ENCODE measurements around the gene ATG16L2. TPM values are rescaled to one million over a fixed set of nuclear protein-coding genes. Genes with fewer than 3 reads are reported as not detected.

Gene ATG16L2
- total RNA-seq, 1 experiment from 2014 or later, result 22.2 TPM

DNA sequence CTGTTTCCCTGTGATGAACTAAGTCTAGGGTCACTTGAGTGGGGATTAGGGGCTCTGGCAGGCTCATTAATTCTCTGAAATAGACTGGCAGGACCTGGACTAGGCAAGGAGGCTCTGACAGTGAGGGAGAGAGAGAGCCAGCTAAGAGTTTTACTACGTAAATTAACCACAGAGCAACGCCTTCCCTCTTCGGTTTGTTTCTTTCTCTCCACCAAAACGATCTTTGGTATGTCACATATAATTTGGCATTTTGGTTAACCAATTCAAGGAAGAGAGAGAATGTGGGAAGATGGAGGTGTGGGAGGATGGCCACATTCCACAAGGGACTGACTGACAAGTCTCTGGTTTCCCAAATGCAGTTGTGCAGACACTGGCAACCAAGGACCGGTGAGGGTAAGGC lies 27.9 kb downstream of the ATG16L2 start:
- H3K27ac Mint-ChIP-seq, result no peak overlapping the region
- no peaks in the 10 kb centered on the region for H3K9me3 Mint-ChIP-seq
- TF ChIP-seq ZBTB43 (CRISPR knock-in tag; IDR thresholded peaks at IDR 0.05) (no peak), FOXP1 (CRISPR knock-in tag; IDR thresholded peaks at IDR 0.05; ENCODE audit: borderline replicate concordance) (no peak), NR1H2 (CRISPR knock-in tag; IDR thresholded peaks at IDR 0.05) (no peak), FOXK1 (CRISPR knock-in tag; IDR thresholded peaks at IDR 0.05) (no peak), STAT6 (CRISPR knock-in tag; conservative IDR thresholded peaks at IDR 0.05; ENCODE audit: low read depth) (no peak)
- H3K4me1 Mint-ChIP-seq, result no peaks in the 10 kb centered on the region
- H3K4me3 Mint-ChIP-seq, result no peak overlapping the region
- DNase-seq (ENCODE audit: low spot score), result no peak
- ChIA-PET CTCF (interaction anchor here (1.2 kb wide), 1 partner anchor 8 kb away, joined by 6 read pairs; no protein-coding TSS in a partner anchor), POLR2A (no interaction called here)
- H3K27me3 Mint-ChIP-seq (ENCODE audit: low read depth), result no peaks in the 10 kb centered on the region
- ATAC-seq, result no peak
- no peaks in the 10 kb centered on the region for H3K36me3 Mint-ChIP-seq

DNA sequence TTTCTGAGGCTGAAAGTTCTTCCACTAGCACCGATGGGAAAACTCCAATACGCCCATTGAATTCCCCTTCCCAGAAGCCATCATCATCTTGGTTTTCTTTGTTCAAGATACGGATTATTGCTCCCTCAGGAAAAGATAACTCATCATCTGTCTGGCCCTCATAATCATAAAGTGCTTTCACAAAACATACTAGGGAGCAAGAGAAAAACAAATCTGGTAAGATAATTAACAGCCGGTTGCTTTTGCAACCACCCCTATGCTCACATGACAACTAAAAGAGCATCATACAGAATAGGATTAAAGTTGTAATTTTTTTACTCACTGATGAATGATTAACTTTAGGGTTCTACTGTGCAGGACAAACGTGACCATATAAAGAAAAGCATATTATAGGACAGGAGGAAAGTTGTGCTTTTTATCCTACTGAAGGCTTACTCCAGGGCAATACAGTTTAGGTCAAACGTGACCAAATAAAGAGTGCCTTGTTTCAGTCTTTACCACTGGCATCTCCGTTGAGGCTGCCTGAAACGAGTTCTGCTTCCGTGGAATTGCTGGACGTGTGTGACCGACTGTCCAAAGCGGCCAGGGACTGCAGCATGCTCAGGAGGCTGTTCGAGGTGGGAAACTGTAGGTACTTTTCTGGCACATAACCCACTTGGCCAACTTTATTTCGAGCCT lies 28.6 kb downstream of the ATG16L2 start:
- Mint-ChIP-seq H3K4me1 (no peaks in the 10 kb centered on the region), H3K4me3 (no peak overlapping the region), H3K9me3 (no peaks in the 10 kb centered on the region), H3K27ac (no peak overlapping the region), H3K36me3 (no peaks in the 10 kb centered on the region), H3K27me3 (ENCODE audit: low read depth) (no peaks in the 10 kb centered on the region)
- ATAC-seq, result no peak
- ChIA-PET CTCF (no interaction called here), POLR2A (no interaction called here)
- DNase-seq (ENCODE audit: low spot score), result no peak
- TF ChIP-seq IRF2 (CRISPR knock-in tag; IDR thresholded peaks at IDR 0.05; ENCODE audit: borderline replicate concordance, low read depth), result no peak
- TF ChIP-seq, protein P1, sequence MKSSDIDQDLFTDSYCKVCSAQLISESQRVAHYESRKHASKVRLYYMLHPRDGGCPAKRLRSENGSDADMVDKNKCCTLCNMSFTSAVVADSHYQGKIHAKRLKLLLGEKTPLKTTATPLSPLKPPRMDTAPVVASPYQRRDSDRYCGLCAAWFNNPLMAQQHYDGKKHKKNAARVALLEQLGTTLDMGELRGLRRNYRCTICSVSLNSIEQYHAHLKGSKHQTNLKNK (CRISPR knock-in tag; IDR thresholded peaks at IDR 0.05), result no peak
- no peak for TF ChIP-seq ZNF425 (CRISPR knock-in tag; conservative IDR thresholded peaks at IDR 0.05)
- no peak for TF ChIP-seq IRF1 (CRISPR knock-in tag; IDR thresholded peaks at IDR 0.05)
- TF ChIP-seq ZNF281 (CRISPR knock-in tag; IDR thresholded peaks at IDR 0.05), result no peak

GRCh38 chr11:72844356-72844755 lies 30.1 kb downstream of the ATG16L2 start:
- H3K4me3 Mint-ChIP-seq, result no peak overlapping the region
- no peak for ATAC-seq
- CTCF ChIA-PET, result interaction anchor here (1.1 to 1.5 kb wide), 3 partner anchors 13 to 373 kb away, joined by 3 to 4 read pairs (median 3); partner anchors contain the start of gene FCHSD2
- TF ChIP-seq MLX (CRISPR knock-in tag; IDR thresholded peaks at IDR 0.05) (no peak), IRF1 (CRISPR knock-in tag; IDR thresholded peaks at IDR 0.05) (no peak), ZNF396 (CRISPR knock-in tag; IDR thresholded peaks at IDR 0.05; ENCODE audit: borderline replicate concordance) (no peak), KAT7 (CRISPR knock-in tag; IDR thresholded peaks at IDR 0.05; ENCODE audit: borderline replicate concordance) (no peak), FOXP4 (CRISPR knock-in tag; IDR thresholded peaks at IDR 0.05) (no peak)
- TF ChIP-seq, protein P1 (CRISPR knock-in tag; IDR thresholded peaks at IDR 0.05), result no peak

More at GRCh38 chr11:72844356-72844755, 30.1 kb downstream of the ATG16L2 start:
- H3K27me3 Mint-ChIP-seq (ENCODE audit: low read depth), result no peaks in the 10 kb centered on the region
- H3K4me1 Mint-ChIP-seq, result no peaks in the 10 kb centered on the region
- no peaks in the 10 kb centered on the region for H3K9me3 Mint-ChIP-seq
- POLR2A ChIA-PET, result no interaction called here
- H3K36me3 Mint-ChIP-seq, result no peaks in the 10 kb centered on the region
- no peak overlapping the region for H3K27ac Mint-ChIP-seq
- no peak for DNase-seq (ENCODE audit: low spot score)
